ENCODE measurements around the gene FALEC. TPM values are rescaled to one million over a fixed set of nuclear protein-coding genes. Genes with fewer than 3 reads are reported as not detected.

FALEC gene
- total and polyA plus RNA-seq, 9 of the 15 experiments (the other 6 are each of a cell fraction or from before 2014, with no cell fraction given): 0.15 to 1.8 (median 0.53) TPM; not detected in 5

- TF ChIP-seq, protein P1, sequence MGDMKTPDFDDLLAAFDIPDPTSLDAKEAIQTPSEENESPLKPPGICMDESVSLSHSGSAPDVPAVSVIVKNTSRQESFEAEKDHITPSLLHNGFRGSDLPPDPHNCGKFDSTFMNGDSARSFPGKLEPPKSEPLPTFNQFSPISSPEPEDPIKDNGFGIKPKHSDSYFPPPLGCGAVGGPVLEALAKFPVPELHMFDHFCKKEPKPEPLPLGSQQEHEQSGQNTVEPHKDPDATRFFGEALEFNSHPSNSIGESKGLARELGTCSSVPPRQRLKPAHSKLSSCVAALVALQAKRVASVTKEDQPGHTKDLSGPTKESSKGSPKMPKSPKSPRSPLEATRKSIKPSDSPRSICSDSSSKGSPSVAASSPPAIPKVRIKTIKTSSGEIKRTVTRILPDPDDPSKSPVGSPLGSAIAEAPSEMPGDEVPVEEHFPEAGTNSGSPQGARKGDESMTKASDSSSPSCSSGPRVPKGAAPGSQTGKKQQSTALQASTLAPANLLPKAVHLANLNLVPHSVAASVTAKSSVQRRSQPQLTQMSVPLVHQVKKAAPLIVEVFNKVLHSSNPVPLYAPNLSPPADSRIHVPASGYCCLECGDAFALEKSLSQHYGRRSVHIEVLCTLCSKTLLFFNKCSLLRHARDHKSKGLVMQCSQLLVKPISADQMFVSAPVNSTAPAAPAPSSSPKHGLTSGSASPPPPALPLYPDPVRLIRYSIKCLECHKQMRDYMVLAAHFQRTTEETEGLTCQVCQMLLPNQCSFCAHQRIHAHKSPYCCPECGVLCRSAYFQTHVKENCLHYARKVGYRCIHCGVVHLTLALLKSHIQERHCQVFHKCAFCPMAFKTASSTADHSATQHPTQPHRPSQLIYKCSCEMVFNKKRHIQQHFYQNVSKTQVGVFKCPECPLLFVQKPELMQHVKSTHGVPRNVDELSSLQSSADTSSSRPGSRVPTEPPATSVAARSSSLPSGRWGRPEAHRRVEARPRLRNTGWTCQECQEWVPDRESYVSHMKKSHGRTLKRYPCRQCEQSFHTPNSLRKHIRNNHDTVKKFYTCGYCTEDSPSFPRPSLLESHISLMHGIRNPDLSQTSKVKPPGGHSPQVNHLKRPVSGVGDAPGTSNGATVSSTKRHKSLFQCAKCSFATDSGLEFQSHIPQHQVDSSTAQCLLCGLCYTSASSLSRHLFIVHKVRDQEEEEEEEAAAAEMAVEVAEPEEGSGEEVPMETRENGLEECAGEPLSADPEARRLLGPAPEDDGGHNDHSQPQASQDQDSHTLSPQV (IDR thresholded peaks at IDR 0.05): no peak
- TF ChIP-seq NFE2 (IDR thresholded peaks at IDR 0.05; ENCODE audit: low read depth): no peak
- TF ChIP-seq, protein P2, sequence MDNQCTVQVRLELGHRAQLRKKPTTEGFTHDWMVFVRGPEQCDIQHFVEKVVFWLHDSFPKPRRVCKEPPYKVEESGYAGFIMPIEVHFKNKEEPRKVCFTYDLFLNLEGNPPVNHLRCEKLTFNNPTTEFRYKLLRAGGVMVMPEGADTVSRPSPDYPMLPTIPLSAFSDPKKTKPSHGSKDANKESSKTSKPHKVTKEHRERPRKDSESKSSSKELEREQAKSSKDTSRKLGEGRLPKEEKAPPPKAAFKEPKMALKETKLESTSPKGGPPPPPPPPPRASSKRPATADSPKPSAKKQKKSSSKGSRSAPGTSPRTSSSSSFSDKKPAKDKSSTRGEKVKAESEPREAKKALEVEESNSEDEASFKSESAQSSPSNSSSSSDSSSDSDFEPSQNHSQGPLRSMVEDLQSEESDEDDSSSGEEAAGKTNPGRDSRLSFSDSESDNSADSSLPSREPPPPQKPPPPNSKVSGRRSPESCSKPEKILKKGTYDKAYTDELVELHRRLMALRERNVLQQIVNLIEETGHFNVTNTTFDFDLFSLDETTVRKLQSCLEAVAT (IDR thresholded peaks at IDR 0.05): peak; percentile 70 to 78
- TF ChIP-seq ZNF3 (CRISPR knock-in tag; IDR thresholded peaks at IDR 0.05): no peak
- TF ChIP-seq ZBTB1 (CRISPR knock-in tag; IDR thresholded peaks at IDR 0.05; ENCODE audit: borderline replicate concordance, low read depth): peak; percentile 53; the same call in 1 of the 2 replicates
- TF ChIP-seq, protein P3, sequence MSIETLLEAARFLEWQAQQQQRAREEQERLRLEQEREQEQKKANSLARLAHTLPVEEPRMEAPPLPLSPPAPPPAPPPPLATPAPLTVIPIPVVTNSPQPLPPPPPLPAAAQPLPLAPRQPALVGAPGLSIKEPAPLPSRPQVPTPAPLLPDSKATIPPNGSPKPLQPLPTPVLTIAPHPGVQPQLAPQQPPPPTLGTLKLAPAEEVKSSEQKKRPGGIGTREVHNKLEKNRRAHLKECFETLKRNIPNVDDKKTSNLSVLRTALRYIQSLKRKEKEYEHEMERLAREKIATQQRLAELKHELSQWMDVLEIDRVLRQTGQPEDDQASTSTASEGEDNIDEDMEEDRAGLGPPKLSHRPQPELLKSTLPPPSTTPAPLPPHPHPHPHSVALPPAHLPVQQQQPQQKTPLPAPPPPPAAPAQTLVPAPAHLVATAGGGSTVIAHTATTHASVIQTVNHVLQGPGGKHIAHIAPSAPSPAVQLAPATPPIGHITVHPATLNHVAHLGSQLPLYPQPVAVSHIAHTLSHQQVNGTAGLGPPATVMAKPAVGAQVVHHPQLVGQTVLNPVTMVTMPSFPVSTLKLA (conservative IDR thresholded peaks at IDR 0.05): peak in 1 of 2 experiments; percentile 43; a peak in 1 of 4 replicates
- peak; percentile 78 for TF ChIP-seq JUND (IDR thresholded peaks at IDR 0.05; ENCODE audit: borderline replicate concordance, low read depth, low read length)
- peak; percentile 82; the same call in 2 of the 3 replicates for TF ChIP-seq JUND (tag; IDR thresholded peaks at IDR 0.05; ENCODE audit: borderline replicate concordance, low read depth, low read length)
- peak; percentile 93 for TF ChIP-seq BRD4 (IDR thresholded peaks at IDR 0.05)
- TF ChIP-seq MTF1 (CRISPR knock-in tag; IDR thresholded peaks at IDR 0.05; ENCODE audit: borderline replicate concordance): no peak
- TF ChIP-seq, protein P4, sequence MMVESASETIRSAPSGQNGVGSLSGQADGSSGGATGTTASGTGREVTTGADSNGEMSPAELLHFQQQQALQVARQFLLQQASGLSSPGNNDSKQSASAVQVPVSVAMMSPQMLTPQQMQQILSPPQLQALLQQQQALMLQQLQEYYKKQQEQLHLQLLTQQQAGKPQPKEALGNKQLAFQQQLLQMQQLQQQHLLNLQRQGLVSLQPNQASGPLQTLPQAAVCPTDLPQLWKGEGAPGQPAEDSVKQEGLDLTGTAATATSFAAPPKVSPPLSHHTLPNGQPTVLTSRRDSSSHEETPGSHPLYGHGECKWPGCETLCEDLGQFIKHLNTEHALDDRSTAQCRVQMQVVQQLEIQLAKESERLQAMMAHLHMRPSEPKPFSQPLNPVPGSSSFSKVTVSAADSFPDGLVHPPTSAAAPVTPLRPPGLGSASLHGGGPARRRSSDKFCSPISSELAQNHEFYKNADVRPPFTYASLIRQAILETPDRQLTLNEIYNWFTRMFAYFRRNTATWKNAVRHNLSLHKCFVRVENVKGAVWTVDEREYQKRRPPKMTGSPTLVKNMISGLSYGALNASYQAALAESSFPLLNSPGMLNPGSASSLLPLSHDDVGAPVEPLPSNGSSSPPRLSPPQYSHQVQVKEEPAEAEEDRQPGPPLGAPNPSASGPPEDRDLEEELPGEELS (CRISPR knock-in tag; IDR thresholded peaks at IDR 0.05; ENCODE audit: borderline replicate concordance): peak; percentile 64; the same call in 1 of the 2 replicates
- no peak for TF ChIP-seq GATAD2B (IDR thresholded peaks at IDR 0.05; ENCODE audit: borderline replicate concordance)
- TF ChIP-seq ZNF507 (tag; conservative IDR thresholded peaks at IDR 0.05): no peak
- no peak for TF ChIP-seq ZNF589 (CRISPR knock-in tag; IDR thresholded peaks at IDR 0.05; ENCODE audit: low read depth)
- no peak for TF ChIP-seq PTRF (tag; IDR thresholded peaks at IDR 0.05)
- no peak for TF ChIP-seq DMBX1 (CRISPR knock-in tag; IDR thresholded peaks at IDR 0.05; ENCODE audit: borderline replicate concordance)
Measured at GRCh38 chr1:150578272-150579109, 62.9 kb downstream of the FALEC start (continued).

Data from K562 (cell line).